HG02852 (cell line): Measurements from ENCODE around the gene NPC1L1.
A peak's percentile ranks its signal among the peaks of the same experiment; 100 is the strongest.

Source experiments
- ATAC-seq: cut with Tn5 transposase; IDR thresholded peaks from one replicate; pipeline ENCODE4 v1.9.1; 2021; ENCODE audit warnings: mild to moderate bottlenecking, moderate library complexity; ENCODE audit not compliant: unreplicated experiment

Gene NPC1L1

GRCh38 chr7:44541028-44541869 lies at the start of gene NPC1L1:
TSS of gene NPC1L1 (minus strand) at chr7:44541330. CDS start at chr7:44541259, 71 bp downstream.
- ATAC-seq, result no peak

GRCh38 chr7:44590910-44591309 lies 49.8 kb upstream of the NPC1L1 start:
- no peak for ATAC-seq

- no peak for ATAC-seq
Measured at GRCh38 chr7:44587843-44588711, 46.9 kb upstream of the NPC1L1 start.

GRCh38 chr7:44583146-44583865 lies 42.2 kb upstream of the NPC1L1 start:
- ATAC-seq, result no peak

GRCh38 chr7:44581879-44582603 lies 40.9 kb upstream of the NPC1L1 start, which contains the start of gene TMED4:
TSS of gene TMED4 (minus strand) at chr7:44582231. CDS start at chr7:44582206, 25 bp downstream.
- ATAC-seq, result peak; percentile 90

GRCh38 chr7:44580945-44581878 lies 40.1 kb upstream of the NPC1L1 start:
- ATAC-seq, result peak; percentile 32

GRCh38 chr7:44576228-44576627 lies 35.1 kb upstream of the NPC1L1 start:
- no peak for ATAC-seq

- no peak for ATAC-seq
Measured at GRCh38 chr7:44575054-44575453, 33.9 kb upstream of the NPC1L1 start.

GRCh38 chr7:44574287-44574872 lies 33.2 kb upstream of the NPC1L1 start:
- no peak for ATAC-seq

GRCh38 chr7:44573464-44574286 lies 32.5 kb upstream of the NPC1L1 start, which contains the start of gene DDX56:
TSS of gene DDX56 (minus strand) at chr7:44573908. CDS start at chr7:44573895, 13 bp downstream.
- ATAC-seq, result peak; percentile 91

GRCh38 chr7:44572771-44573170 lies 31.6 kb upstream of the NPC1L1 start:
- ATAC-seq, result no peak

- no peak for ATAC-seq
Measured at GRCh38 chr7:44569959-44570358, 28.8 kb upstream of the NPC1L1 start.

GRCh38 chr7:44568771-44569560 lies 27.8 kb upstream of the NPC1L1 start:
- ATAC-seq, result no peak

GRCh38 chr7:44567884-44568283 lies 26.8 kb upstream of the NPC1L1 start:
- ATAC-seq, result no peak

- ATAC-seq, result no peak
Measured at GRCh38 chr7:44566680-44567079, 25.6 kb upstream of the NPC1L1 start.

GRCh38 chr7:44565795-44566559 lies 24.8 kb upstream of the NPC1L1 start:
- ATAC-seq, result no peak
